GM21529 (cell line): ENCODE measurements around the gene CACNA2D4.

ENCODE experiments used
- ATAC-seq: cut with Tn5 transposase; IDR thresholded peaks from one replicate; pipeline ENCODE4 v1.9.1; 2021; ENCODE audit not compliant: unreplicated experiment

Gene CACNA2D4

DNA sequence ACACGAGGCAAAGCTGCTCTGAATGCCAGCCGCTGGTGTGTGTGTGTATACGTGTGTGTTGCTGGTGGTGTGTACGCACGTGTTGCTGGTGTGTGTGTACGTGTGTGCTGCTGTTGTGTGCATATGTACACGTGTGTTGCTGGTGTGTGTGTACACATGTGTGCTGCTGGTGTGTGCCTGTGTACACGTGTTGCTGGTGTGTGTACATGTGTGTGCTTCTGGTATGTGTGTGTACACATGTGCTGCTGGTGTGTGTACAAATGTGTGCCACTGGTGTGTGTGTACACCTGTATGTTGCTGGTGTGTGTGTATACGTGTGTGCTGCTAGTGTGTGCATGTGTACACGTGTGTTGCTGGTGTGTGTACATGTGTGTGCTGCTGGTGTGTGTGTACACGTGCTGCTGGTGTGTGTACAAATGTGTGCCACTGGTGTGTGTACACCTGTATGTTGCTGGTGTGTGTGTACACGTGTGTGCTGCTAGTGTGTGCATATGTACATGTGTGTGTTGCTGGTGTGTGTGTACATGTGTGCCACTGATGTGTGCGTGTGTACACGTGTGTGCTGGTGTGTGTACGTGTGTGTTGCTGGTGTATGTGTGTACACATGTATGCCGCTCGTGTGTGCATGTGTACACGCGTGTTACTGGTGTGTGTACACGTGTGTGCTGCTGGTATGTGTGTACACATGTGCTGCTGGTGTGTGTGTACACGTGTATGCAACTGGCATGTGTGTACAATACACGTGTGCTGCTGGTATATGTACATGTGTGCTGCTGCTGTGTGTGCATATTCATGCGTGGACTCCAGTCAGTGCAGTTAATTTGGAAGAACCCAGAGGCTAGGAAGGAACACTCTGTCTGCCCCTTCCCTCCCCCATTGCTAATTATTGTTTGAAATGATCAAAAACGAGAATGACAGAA lies 47.2 kb downstream of the CACNA2D4 start:
- ATAC-seq = no peak

DNA sequence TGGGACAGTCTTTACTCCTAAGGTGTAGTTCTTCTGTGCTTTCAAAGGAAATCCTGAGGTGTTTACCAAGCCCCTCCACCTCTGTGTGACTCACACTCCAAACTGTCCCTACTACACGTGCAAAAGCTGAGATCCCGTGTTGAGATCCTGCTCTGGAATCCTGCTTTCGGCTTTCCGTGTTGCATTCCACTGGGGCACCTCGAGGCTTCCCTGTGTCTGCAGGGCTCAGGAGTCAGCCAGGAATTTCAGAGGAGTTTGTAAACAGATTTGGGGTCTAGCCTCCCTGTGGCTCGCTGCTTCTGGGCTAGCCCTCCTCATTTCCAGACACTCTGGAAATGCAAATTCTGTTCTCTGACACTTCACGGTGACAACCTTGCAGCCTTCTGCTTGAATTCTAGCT lies 48.4 kb downstream of the CACNA2D4 start:
- ATAC-seq = no peak

DNA sequence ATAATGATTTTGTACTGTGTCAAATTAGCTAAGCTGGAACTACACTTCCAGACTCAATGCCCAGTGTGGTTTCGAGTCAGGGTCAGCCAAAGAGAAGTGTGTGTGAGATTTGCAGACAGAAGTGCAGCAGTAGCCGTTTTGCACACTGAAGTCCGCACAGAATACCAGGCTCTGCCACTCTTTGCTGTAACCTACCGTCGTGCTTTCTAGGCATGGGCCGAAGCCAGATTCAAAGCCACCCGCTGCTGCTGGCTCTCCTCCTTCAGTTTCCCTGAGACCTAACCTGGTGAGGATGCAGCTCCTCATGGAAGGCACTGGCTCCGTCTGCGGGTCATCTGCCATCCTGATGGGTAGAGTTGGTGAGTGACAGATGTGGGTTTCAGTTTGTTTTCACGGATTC lies 49.3 kb downstream of the CACNA2D4 start:
- ATAC-seq = no peak

DNA sequence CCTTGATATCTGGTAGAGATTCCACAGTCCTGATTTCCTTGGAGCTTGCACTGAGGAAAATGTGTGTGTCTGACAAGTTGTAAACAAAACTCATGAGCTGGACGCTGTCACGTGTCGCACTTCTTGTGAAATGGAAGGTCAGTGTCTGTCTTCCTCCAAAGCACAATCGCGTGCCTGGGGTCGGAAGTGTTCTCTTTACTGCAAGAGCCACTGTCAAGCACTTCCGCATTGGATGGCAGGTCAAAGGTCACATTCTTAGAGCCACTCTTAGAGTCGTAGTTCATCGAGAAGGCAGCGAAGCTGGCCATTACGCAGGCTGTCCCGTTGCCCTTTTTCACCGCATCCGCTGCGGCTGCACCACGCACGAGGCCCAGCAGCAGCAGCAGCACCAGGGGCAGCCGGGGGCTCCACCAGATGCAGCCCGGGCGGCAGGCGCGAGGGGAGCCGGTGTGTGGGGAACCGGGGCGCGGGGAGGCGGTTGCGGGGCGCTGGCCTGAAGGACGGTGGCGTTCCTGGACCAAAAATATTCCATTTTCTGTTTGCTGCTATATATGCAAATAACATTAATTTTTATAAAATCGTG lies 53.1 kb downstream of the CACNA2D4 start:
- ATAC-seq = no peak

DNA sequence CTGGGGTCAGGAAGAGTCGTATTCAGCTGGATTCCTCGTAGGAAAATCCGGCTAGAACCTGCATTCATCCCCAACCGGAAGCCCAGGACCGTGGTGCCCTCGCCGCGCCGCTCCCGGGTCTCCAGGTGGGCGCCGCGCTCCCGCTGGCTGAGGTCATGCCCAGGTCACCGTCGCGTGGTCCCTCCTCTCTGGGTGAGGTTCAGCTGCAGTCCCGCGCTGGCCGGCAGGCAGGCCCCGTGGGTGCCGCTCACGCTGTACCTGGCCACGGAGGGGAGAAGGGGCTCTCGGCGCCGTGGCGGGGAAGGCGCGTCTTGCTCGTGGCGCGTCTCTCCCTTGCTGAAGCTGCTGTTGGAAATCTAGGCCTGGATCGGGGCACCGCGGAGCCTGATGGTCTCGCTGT lies 53.6 kb downstream of the CACNA2D4 start:
- no peak for ATAC-seq

DNA sequence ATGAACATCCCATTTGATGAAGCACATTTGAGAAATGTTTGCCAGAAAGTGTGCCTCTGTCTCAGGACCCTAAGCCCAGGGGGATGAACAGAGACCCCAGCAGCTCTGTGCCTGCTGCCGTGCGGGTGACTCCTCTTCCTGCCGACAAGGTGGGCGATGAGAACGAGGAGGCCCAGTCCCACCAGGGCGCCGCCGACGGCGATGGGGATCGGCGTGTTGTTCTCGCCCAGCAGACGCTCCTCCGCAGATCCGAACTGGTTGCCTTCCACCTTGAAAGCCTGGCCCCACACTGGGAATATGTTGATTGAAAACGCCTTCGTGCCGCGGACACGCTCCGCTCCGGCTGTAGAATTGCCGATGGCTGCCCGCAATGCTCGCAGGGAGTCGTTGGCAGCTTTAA lies 54.0 kb downstream of the CACNA2D4 start:
- ATAC-seq = no peak

DNA sequence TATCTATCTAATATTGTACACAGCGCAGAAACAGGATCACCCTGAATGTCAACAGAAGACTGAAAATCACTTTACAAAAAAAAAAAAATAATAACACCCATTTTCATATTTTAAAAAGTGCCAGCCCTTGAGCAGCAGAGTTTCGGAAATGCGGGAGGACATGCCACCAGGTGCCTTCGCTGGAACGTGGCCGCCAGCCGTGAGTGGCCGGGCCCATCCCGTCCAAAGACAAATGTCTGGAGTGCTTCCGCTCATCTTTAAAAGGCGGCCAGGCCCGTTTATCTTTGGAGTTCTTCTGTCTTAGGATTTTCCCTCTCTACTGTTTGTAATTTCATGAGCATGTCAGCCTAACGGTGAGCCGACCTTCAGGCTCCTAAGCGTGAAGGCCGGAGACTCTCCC lies 54.6 kb downstream of the CACNA2D4 start:
- ATAC-seq = no peak

DNA sequence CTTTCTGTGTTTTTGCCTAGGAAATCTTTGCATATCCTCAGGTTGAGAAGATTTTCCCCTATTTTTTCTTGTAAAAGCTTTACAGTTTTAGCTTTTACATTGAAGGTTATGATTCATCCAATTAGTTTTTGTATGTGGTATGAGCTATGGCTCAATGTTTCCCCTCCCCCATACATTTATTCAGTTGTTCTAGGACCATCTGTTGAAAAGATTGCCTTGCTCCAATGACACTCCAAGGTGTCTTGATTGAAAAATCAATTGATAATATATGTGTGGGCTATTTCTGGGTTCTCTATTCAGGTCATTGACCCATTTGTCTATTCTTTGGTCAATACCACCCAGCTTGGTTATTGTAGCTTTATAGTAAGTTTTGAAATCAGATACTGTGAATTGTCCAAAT lies 55.5 kb downstream of the CACNA2D4 start:
- ATAC-seq = no peak

DNA sequence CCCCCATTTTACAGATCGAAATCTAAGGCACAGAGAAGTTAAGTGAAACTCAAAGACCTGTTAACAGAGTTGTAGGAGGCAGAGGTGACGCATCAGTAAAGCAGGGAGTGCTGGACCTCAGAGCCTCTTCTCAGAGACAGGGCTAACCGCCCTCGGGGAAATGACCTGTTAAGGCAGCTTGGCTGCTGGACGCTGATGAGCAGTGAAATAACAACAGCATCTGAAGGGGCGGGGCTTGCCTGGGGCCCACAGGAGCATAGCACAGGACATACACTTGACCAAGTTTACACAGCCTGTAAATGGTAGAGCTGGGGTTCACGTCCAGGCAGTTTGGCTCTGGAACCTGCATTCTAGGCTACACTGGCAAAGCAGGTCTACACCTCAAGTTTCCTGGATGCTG lies 58.8 kb downstream of the CACNA2D4 start:
- no peak for ATAC-seq

DNA sequence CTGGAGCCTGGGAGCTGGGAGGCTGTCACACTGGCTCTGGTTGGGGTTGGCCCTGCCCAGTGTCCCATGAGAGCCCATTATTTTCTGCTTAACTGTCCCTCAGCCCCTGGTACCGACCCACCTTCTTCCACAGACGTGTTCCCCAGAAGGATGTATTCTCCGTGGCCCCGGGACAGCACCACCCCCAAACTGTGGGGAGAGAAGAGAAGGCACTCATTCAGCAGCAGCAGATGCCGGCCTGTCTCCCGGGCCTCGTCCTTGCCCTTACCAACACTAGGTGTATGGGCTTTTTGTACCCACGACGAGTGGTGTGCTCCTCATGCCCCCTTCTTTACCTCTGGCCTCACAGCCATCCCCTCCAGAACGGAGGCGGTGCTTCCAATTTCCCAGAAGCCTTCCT lies 60.0 kb downstream of the CACNA2D4 start:
- ATAC-seq = no peak

DNA sequence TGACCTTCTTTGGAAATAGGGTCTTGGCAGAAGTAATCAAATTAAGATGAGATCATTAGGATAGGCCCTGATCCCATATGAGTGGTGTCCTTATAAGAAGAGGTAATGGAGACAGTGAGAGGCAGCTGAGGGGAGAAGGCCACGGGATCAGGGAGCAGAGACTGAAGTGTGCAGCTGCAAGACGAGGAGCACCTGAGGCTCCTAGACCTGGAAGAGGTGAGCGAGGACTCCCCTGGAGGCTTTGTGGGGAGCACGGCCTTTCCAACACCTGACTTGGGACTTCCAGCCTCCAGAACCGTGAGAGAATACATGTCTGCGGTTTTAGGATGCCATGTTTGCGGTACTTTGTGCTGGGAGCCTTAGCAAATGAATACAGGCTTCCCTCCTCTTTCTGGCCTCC lies 60.6 kb downstream of the CACNA2D4 start:
- no peak for ATAC-seq

DNA sequence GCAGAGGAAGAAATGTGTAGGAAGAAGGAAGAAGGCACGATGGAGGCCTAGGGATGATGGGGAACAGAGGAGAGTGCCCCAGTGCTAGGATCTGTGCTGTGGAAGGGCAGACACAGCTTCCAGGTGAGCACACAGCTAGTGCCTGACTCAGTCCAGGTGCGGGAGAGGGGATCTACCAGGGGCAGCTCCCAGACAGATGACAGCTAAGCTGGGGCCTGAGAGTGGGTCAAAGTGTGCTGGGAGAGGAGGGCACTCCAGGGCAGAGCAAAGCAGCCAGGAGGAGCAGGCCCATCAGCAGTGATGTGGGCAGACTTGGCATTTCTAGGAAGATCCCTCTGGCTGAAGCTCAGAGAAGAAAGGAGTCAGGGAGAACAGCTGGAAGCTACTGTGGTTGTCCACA lies 61.4 kb downstream of the CACNA2D4 start:
- ATAC-seq = no peak

DNA sequence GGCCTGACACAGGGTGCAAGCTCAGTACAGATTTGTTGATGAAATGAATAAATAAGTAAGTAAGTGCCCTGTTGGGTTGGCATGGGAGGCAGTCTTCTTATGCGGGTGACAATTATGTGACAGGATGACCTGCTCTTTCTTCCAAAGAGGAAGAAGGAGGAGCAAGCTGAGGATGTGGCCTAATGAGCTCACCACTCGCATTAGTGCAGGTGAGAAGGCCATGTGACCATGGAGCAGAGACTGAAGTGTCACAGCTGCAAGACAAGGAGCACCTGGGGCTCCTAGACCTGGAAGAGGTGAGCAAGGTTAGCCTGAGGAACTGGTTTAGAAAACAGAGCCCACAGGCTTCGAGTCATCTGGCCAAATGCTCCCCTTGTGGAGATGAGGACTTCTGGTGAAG lies 63.2 kb downstream of the CACNA2D4 start:
- no peak for ATAC-seq

DNA sequence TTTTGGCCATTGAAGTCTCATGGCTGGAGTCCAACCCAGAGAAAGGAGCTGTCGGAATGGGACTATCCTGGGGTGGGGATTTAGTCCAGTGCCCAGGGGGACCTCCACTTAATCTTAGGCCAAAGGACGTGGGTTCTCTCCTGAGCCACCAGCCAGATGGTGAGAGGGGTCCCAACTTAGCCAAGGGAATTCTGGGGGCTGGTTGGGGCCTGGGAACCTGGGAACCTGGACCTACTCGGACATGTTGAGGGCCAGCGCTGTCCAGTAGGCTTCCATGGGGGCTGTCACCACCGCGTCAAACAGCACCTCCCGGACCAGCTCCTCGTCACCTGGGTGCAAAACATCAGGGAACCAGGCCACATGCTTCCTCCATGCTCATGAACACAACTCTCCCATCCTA lies 64.7 kb downstream of the CACNA2D4 start:
- ATAC-seq = no peak

DNA sequence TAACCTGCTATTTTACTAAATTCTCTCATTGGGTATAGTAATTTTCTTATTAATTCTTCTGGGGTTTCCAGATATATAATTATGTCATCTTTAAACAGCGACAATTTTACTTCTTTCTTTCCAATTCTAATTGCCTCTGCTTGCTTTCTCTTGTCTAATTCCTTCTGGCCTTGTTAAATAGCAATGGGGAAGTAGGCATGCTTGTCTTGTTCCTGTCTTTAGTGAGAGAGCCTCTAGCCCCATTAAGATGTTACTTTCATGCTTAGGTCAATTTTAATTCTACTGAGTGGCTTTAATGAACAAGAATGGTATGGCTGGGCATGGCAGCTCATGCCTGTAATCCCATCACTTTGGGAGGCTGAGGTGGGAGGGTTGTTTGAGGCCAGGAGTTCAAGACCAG lies 66.4 kb downstream of the CACNA2D4 start:
- no peak for ATAC-seq

DNA sequence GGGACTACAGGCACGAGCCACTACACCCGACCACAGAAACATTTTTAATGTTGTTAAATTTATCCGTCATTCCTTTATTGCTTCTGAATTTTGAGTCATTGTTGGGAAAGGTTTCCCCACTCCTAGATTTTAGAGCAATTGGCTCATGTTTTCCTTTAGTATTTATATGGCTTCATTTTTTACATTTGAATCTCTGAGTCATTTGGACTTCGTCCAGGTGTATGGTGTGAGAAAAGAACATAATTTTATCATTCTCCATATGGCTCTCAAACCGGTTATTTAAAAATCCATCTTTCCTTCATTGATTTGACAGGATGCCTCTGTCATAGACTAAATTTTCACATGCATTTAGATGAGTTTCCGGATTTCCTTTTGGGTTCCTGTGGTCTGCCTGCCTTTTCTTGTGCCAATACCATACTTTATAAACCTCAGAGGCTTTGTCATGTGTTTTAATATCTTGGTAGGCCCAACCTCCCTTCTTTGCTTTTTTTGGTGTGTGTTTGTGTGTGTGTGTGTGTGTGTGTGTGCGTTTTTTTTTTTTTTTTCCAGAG lies 67.2 kb downstream of the CACNA2D4 start:
- no peak for ATAC-seq

DNA sequence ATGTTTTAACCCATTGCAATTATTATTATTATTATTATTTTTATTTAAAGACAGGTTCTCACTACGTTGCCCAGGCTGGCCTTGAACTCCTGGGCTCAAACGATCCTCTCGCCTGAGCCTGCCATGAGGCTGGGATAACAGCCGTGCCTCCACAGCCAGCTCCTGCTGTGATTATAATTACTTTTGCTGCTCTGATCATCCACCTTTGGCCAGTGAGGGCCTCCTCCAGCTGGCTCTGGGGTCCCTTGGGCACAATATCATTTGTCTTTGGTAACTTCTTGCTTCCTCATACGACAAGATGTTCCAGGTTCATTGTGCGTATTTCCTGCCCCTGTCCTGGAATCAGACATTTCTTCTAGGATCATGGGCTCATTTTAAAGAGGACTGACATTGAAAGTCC lies 69.7 kb downstream of the CACNA2D4 start:
- ATAC-seq = no peak

DNA sequence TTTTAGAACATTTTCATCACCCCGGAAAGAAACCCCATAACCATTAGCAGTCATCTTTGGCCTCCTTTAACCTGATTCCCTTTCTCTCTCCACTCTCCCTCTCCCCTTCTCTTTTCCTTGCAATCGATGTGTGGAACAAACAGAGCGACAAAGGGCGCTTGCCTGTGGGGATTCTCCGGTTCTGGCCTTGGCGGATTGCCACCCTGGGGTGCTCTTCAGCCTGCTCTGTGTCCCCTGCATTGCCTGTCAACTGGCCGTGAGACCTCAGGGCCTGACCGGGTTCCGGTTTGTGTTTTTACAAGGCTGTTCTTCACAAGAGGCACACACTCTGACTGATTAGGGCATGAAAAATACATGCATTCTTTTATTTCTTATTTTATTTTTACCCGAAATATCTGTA lies 70.3 kb downstream of the CACNA2D4 start:
- ATAC-seq = no peak

DNA sequence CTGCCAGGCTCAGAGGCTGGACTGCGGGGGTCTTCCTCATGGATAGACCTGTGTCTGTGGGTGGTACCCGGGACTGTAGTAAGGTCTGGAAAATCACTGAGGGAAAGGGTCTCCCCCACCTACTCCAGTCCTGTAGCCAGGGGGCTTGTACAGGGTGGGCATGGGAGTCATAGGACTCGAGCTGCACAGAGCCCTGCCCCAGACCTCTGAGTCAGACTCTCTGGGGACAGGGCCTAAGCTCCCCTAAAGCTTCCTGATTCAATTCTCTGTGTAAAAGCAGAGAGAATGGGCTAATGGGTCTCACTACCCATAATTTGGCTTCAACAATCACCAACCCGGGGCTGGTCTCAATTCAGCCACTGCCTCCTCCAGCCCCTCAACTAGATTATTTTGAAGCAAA lies 71.0 kb downstream of the CACNA2D4 start:
- ATAC-seq = no peak

DNA sequence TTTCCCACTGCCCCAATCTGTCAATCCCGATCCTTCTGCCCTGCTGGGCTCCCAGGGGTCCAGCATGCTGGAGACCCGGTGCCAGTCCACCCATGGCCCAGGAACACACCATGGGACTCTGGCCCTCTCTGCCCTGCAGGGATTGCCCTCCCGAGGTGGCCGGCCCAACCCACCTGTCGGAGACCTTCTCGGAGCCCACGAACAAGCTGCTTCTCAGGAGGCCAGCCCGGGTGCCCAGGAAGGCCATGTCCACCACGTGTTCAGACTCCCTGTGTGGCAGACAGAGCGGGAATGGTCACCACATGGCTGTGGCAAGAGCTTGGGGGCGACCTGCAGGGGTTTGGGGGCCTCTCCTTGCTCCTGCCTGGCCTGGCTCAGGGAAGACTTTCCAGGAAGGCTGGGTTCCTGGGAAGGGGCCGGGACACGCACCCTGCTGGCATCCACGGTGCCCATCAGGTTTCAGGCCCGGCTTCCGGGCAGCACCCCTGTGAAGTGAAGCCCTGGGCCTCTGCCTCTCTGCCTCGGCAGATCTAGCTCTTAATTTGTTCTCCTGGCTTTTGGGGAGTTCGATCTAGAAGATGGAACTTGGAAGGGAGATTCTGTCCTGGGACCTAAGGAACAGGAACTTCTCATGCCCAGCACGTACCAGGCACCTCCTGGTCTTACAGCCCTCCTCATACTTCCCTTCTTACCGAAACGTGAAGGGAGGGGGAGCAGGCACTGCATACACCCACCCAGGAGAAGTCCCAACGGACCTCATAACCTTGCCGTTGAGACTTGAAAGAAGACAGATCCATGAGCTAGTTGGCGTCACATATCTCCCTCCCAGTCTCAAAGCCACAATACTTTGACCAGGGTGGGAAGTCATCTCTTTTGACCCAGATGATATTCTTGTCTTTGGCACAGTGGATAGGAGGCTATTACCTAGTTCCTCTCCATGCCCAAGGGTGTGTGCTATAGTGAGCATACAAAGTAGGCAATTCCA lies 71.7 kb downstream of the CACNA2D4 start:
- ATAC-seq = no peak

DNA sequence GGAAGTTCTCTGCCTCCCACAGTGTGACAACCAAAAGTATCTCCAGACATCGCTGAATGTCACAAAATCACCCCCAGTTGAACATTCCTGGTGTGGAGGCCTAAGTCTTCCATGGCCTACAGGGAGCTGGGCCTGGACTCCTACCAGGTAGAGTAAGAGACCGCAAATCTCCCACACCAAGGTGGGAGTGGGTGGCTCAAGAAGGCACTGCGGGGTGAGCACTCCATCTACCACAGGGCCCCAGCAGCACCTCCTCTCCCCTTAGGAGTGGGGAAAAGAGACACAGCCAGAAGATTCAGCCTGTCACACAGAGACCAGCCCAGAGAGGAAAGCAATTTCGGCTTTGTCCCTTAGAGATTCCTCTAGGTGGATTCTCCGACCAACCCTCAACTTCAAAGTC lies 72.6 kb downstream of the CACNA2D4 start:
- no peak for ATAC-seq
